Measurements from ENCODE around the gene GUK1.

DNA sequence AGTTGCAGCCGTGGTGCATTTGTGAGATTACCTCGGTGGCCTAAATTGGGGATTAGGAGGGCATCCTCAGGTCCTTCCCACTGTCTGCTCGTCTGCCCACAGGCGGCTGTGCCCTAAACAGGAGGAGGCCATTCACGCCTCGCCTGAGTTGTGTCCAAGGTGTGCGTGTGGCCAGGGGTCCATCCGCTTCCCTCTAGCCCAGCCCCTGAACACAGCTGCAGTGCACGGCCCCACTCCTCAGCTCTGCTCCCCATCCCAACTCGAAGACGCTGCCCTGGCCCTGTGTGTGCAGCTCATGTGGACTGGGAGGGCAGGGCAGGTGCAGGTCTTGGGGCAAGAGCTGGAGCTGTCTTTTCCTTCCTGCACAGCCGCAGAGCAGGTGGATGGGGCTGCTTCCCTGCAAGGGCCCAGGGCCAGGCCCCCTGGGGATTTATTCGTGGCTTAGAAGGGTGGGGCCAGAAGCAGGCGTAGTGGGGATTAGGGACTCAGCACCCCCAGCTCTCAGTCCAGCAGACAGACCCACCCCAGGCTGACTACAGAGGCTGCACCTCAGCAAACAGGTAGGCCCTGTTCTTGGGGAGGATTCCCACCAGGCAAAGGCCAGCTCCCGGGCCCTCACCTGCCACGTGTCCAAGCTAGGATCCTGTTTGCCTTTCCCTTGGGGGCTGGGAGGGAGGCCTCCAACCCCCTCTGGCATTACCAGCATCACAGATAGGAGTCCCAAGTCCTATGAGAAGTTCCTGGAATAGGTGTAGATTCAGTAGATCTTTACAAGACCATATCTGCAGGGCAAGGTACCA is 4.3 kb downstream of the GUK1 start:
- TF ChIP-seq, protein P1, sequence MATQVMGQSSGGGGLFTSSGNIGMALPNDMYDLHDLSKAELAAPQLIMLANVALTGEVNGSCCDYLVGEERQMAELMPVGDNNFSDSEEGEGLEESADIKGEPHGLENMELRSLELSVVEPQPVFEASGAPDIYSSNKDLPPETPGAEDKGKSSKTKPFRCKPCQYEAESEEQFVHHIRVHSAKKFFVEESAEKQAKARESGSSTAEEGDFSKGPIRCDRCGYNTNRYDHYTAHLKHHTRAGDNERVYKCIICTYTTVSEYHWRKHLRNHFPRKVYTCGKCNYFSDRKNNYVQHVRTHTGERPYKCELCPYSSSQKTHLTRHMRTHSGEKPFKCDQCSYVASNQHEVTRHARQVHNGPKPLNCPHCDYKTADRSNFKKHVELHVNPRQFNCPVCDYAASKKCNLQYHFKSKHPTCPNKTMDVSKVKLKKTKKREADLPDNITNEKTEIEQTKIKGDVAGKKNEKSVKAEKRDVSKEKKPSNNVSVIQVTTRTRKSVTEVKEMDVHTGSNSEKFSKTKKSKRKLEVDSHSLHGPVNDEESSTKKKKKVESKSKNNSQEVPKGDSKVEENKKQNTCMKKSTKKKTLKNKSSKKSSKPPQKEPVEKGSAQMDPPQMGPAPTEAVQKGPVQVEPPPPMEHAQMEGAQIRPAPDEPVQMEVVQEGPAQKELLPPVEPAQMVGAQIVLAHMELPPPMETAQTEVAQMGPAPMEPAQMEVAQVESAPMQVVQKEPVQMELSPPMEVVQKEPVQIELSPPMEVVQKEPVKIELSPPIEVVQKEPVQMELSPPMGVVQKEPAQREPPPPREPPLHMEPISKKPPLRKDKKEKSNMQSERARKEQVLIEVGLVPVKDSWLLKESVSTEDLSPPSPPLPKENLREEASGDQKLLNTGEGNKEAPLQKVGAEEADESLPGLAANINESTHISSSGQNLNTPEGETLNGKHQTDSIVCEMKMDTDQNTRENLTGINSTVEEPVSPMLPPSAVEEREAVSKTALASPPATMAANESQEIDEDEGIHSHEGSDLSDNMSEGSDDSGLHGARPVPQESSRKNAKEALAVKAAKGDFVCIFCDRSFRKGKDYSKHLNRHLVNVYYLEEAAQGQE (IDR thresholded peaks at IDR 0.05; ENCODE audit: unreplicated experiment) = no peak
- TF ChIP-seq POLR2AphosphoS5 (IDR thresholded peaks at IDR 0.05; ENCODE audit: low read depth) = no peak
- TF ChIP-seq, protein P2, sequence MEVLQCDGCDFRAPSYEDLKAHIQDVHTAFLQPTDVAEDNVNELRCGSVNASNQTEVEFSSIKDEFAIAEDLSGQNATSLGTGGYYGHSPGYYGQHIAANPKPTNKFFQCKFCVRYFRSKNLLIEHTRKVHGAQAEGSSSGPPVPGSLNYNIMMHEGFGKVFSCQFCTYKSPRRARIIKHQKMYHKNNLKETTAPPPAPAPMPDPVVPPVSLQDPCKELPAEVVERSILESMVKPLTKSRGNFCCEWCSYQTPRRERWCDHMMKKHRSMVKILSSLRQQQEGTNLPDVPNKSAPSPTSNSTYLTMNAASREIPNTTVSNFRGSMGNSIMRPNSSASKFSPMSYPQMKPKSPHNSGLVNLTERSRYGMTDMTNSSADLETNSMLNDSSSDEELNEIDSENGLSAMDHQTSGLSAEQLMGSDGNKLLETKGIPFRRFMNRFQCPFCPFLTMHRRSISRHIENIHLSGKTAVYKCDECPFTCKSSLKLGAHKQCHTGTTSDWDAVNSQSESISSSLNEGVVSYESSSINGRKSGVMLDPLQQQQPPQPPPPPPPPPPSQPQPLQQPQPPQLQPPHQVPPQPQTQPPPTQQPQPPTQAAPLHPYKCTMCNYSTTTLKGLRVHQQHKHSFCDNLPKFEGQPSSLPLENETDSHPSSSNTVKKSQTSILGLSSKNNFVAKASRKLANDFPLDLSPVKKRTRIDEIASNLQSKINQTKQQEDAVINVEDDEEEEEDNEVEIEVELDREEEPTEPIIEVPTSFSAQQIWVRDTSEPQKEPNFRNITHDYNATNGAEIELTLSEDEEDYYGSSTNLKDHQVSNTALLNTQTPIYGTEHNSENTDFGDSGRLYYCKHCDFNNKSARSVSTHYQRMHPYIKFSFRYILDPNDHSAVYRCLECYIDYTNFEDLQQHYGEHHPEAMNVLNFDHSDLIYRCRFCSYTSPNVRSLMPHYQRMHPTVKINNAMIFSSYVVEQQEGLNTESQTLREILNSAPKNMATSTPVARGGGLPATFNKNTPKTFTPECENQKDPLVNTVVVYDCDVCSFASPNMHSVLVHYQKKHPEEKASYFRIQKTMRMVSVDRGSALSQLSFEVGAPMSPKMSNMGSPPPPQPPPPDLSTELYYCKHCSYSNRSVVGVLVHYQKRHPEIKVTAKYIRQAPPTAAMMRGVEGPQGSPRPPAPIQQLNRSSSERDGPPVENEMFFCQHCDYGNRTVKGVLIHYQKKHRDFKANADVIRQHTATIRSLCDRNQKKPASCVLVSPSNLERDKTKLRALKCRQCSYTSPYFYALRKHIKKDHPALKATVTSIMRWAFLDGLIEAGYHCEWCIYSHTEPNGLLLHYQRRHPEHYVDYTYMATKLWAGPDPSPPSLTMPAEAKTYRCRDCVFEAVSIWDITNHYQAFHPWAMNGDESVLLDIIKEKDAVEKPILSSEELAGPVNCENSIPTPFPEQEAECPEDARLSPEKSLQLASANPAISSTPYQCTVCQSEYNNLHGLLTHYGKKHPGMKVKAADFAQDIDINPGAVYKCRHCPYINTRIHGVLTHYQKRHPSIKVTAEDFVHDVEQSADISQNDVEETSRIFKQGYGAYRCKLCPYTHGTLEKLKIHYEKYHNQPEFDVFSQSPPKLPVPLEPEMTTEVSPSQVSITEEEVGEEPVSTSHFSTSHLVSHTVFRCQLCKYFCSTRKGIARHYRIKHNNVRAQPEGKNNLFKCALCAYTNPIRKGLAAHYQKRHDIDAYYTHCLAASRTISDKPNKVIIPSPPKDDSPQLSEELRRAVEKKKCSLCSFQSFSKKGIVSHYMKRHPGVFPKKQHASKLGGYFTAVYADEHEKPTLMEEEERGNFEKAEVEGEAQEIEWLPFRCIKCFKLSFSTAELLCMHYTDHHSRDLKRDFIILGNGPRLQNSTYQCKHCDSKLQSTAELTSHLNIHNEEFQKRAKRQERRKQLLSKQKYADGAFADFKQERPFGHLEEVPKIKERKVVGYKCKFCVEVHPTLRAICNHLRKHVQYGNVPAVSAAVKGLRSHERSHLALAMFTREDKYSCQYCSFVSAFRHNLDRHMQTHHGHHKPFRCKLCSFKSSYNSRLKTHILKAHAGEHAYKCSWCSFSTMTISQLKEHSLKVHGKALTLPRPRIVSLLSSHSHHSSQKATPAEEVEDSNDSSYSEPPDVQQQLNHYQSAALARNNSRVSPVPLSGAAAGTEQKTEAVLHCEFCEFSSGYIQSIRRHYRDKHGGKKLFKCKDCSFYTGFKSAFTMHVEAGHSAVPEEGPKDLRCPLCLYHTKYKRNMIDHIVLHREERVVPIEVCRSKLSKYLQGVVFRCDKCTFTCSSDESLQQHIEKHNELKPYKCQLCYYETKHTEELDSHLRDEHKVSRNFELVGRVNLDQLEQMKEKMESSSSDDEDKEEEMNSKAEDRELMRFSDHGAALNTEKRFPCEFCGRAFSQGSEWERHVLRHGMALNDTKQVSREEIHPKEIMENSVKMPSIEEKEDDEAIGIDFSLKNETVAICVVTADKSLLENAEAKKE (CRISPR knock-in tag; IDR thresholded peaks at IDR 0.05) = no peak

Measured in GM23338 (cell line).